Effector memory CD8-positive, alpha-beta T cell (primary cell): Measurements from ENCODE around the gene LRRC27.

Experiments
- ATAC-seq: fragments of 150-1000 bp; cut with Tn5 transposase; replicated peaks from 2 replicates; pipeline ENCODE4 v1.10.0; 2021; ENCODE audit warnings: mild to moderate bottlenecking, moderate library complexity
- DNase-seq, 3 experiments: peaks; one replicate each; pipeline ENCODE4 v3.0.0; 2021
- H3K27ac Mint-ChIP-seq, 2 donors: one replicate each; pipeline ENCODE4 v1.8.0; 2022; ENCODE audit warnings: mild to moderate bottlenecking in 2 of 2, mixed read lengths in 2 of 2, moderate library complexity in 2 of 2
- H3K27me3 Mint-ChIP-seq, 2 donors: one replicate each; pipeline ENCODE4 v1.8.0; 2022; ENCODE audit warnings: mixed read lengths in 2 of 2
- H3K36me3 Mint-ChIP-seq: one replicate; pipeline ENCODE4 v1.8.0; 2022; ENCODE audit warnings: mild to moderate bottlenecking, moderate library complexity, mixed read lengths; ENCODE audit not compliant: insufficient read depth
- H3K4me1 Mint-ChIP-seq, 2 donors: one replicate each; pipeline ENCODE4 v1.8.0; 2022; ENCODE audit warnings: low read depth in 2 of 2, mixed read lengths in 2 of 2
- H3K4me3 Mint-ChIP-seq, 2 donors: one replicate each; pipeline ENCODE4 v1.8.0; 2022; ENCODE audit warnings: mild to moderate bottlenecking in 2 of 2, mixed read lengths in 2 of 2, moderate library complexity in 2 of 2
- H3K9me3 Mint-ChIP-seq, 2 donors: one replicate each; pipeline ENCODE4 v1.8.0; 2022; ENCODE audit warnings: mixed read lengths in 2 of 2

LRRC27 gene

DNA sequence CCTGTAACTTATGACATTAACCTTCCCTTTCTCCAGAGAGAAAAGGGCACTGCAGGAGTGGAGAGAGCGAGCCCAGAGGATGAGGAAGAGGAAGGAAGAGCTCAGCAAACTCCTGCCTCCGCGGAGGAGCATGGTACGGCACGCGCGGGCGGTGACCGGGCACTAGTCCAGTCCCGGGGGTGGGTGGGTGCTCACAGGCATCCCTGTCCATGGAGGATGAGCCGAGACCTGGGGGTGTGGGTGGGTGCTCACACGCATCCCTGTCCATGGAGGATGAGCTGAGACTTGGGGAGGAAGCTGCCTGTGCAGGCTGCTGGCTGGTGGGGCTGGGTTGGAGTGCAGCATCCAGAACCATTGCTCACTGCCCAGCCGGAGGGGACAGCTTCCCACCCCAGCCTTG is 23.8 kb downstream of the LRRC27 start:
- Mint-ChIP-seq H3K27me3 (no peaks in the 10 kb centered on the region), H3K9me3 (no peaks in the 10 kb centered on the region), H3K4me3 (no peak overlapping the region), H3K4me1 (peaks cover 0 to 3% of the 10 kb centered on the region in 2 donors), H3K27ac (peak overlapping the region in 1 of 2 donors; percentile 46), H3K36me3 (no peaks in the 10 kb centered on the region)
- DNase-seq (no peak), ATAC-seq (no peak)

DNA sequence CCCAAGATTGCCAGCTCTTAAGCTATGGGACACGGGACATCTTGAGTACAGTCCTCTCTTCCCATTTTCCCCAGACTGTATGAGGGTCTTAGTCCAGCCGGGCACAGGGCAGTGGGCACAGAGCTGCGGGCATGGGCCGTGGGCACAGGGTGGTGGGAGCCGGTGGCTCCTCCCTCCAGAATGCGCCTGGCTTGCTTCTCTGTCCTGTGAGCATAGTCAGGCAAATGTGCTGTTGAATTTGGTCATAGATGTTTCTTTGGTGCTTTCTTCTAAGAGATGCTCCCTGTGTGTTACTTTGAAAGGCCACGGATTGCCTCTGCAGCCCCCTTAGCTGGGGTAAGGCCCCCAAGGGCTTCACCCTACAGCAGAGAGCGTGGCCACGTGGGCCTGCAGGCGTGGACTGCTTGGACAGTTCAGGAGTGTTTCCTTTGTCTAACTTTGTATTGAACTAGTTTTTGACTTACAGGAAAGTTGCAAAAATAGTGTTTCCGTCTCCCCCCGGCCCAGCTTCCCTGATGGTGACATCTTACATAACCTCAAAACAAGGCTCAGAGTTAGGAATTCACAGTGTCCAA is 24.7 kb downstream of the LRRC27 start:
- Mint-ChIP-seq H3K27me3 (no peaks in the 10 kb centered on the region), H3K27ac (peak overlapping the region in 1 of 2 donors; percentile 51), H3K9me3 (no peaks in the 10 kb centered on the region), H3K36me3 (no peaks in the 10 kb centered on the region), H3K4me3 (no peak overlapping the region), H3K4me1 (peaks cover 0 to 4% of the 10 kb centered on the region in 2 donors)
- no peak for DNase-seq
- ATAC-seq, result no peak

DNA sequence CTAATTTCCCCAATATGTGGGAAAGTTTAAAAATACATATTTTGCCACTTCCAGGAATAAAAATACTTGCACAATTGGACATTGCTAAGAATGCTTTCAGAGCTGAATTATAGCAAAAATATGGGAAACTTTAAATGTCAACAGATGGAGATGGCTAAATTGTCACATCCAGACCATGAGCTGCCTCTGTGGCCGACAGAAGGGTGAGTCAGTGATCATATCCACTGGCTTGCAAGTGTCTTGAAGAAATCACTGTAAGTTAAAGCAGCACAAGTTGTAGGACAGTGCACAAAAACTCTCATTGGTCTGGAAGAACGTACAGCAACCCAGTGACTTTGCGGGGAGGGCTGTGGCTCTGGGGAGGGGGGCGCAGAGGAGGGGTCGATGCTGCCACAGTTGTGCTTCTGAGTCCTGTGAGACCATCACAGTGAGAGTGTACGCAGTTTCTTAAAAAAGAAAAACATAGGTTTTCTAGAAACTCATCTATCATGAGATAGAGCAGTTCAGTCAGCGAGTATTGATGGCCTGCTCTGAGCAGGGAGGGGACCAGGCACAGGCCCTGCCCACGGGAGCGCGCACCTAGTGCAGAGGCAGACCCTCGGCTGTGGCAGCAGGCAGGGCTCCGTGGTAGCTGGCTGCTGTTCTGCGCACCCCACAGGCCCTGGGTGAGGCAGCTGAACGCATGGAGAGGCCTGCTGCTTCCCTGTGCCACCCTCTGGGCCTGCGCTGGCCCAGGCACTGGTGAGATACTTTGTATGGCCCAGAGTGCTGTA is 25.5 kb downstream of the LRRC27 start:
- Mint-ChIP-seq H3K4me3 (no peak overlapping the region), H3K27me3 (no peaks in the 10 kb centered on the region), H3K27ac (peak overlapping the region; percentile 41 to 51)

GRCh38 chr10:132359305-132360040 is 27.5 kb downstream of the LRRC27 start:
- Mint-ChIP-seq H3K4me3 (no peak overlapping the region), H3K4me1 (peaks cover 0 to 2% of the 10 kb centered on the region in 2 donors), H3K27ac (no peak overlapping the region), H3K36me3 (peaks cover 3% of the 10 kb centered on the region), H3K27me3 (no peaks in the 10 kb centered on the region), H3K9me3 (no peaks in the 10 kb centered on the region)
- ATAC-seq (no peak), DNase-seq (no peak)

More for the DNA sequence above, 25.5 kb downstream of the LRRC27 start:
- DNase-seq (no peak), ATAC-seq (no peak)
- Mint-ChIP-seq H3K9me3 (no peaks in the 10 kb centered on the region), H3K4me1 (peaks cover 0 to 4% of the 10 kb centered on the region in 2 donors), H3K36me3 (no peaks in the 10 kb centered on the region)

DNA sequence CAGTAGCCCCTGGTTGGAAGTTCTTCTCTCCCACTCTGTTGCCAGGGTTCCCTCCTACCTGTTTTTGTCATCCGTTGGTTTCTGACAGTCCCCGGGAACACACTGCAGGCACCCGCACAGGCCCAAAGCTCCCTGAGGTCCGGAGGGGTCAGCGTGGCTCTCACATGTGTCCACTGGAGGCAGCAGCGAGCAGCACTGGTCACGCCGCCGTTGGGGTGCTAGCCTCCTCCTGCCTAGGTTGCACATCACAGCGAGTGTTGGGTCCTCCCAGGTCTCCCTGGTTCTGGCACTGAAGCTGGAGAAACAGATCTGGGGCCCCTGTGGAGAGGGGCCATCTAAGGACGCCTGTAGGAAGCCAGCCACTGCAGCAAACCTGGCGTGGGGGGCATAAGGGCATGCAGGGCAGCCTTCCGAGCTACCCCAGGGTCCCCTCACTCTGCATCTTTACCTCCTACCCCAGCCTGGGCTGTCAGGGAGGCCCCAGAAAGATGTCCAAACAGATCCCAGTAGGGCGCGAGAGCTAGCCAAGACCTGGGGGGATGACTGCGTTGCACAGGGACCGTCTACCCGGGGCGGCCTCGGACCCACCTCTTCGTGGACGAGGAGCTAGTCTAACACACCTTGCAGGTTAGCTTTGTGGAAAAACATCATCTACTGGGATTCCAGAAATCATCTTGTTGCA is 28.9 kb downstream of the LRRC27 start:
- Mint-ChIP-seq H3K4me3 (no peak overlapping the region), H3K27me3 (no peaks in the 10 kb centered on the region), H3K27ac (no peak overlapping the region), H3K36me3 (peaks cover 3% of the 10 kb centered on the region), H3K9me3 (no peaks in the 10 kb centered on the region), H3K4me1 (peaks cover 0 to 2% of the 10 kb centered on the region in 2 donors)
- ATAC-seq (peak; percentile 39), DNase-seq (peak in 1 of 3 experiments; percentile 15)

GRCh38 chr10:132361581-132362101 is 29.6 kb downstream of the LRRC27 start:
- DNase-seq (no peak), ATAC-seq (no peak)
- H3K27ac Mint-ChIP-seq, result no peak overlapping the region
- no peaks in the 10 kb centered on the region for H3K9me3 Mint-ChIP-seq
- H3K4me1 Mint-ChIP-seq, result peaks cover 0 to 2% of the 10 kb centered on the region in 2 donors
- peaks cover 3% of the 10 kb centered on the region for H3K36me3 Mint-ChIP-seq
- no peak overlapping the region for H3K4me3 Mint-ChIP-seq
- H3K27me3 Mint-ChIP-seq, result no peaks in the 10 kb centered on the region

GRCh38 chr10:132362151-132362611 is 30.2 kb downstream of the LRRC27 start:
- Mint-ChIP-seq H3K27ac (no peak overlapping the region), H3K36me3 (peaks cover 3% of the 10 kb centered on the region), H3K4me3 (no peak overlapping the region), H3K4me1 (peaks cover 0 to 2% of the 10 kb centered on the region in 2 donors), H3K27me3 (no peaks in the 10 kb centered on the region), H3K9me3 (no peaks in the 10 kb centered on the region)
- ATAC-seq (no peak), DNase-seq (no peak)

- Mint-ChIP-seq H3K4me1 (peaks cover 0 to 2% of the 10 kb centered on the region in 2 donors), H3K27ac (no peak overlapping the region), H3K27me3 (no peaks in the 10 kb centered on the region), H3K36me3 (peaks cover 3% of the 10 kb centered on the region), H3K4me3 (no peak overlapping the region), H3K9me3 (no peaks in the 10 kb centered on the region)
- ATAC-seq (no peak), DNase-seq (no peak)
These were observed 31.4 kb downstream of the LRRC27 start for GRCh38 chr10:132363376-132363775.

- H3K4me1 Mint-ChIP-seq, result peaks cover 0 to 2% of the 10 kb centered on the region in 2 donors
- no peaks in the 10 kb centered on the region for H3K27me3 Mint-ChIP-seq
- H3K27ac Mint-ChIP-seq, result peak overlapping the region; percentile 73 to 83
- peaks cover 3% of the 10 kb centered on the region for H3K36me3 Mint-ChIP-seq
- DNase-seq, result no peak
- no peak for ATAC-seq
- H3K9me3 Mint-ChIP-seq, result no peaks in the 10 kb centered on the region
- H3K4me3 Mint-ChIP-seq, result no peak overlapping the region
These were observed 32.1 kb downstream of the LRRC27 start for GRCh38 chr10:132363921-132364593.

- no peak for ATAC-seq
- peaks cover 0 to 2% of the 10 kb centered on the region in 2 donors for H3K4me1 Mint-ChIP-seq
- H3K36me3 Mint-ChIP-seq, result peaks cover 3% of the 10 kb centered on the region
- H3K9me3 Mint-ChIP-seq, result no peaks in the 10 kb centered on the region
- DNase-seq, result no peak
- no peak overlapping the region for H3K4me3 Mint-ChIP-seq
- no peaks in the 10 kb centered on the region for H3K27me3 Mint-ChIP-seq
- peak overlapping the region; percentile 73 to 83 for H3K27ac Mint-ChIP-seq
These were observed 32.6 kb downstream of the LRRC27 start for GRCh38 chr10:132364594-132364970.

DNA sequence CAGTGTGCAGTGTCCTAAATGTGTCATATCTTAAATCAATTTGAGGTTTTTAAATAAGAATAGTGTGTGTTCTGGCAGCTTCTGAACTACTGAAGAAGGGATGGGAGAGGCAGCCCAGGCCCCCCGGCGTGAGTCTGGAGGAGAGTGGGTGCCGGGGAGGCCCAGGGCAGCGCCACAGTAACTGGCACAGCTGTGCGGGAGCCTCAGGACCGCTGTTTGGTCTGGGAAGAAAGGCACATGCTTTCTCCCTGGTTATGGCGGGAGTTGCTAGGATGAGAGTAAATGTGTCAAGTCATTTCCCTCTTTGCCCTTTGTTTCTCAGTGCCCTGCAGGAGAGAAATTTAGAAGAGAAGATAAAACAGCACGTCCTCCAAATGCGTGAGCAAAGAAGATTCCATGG is 33.1 kb downstream of the LRRC27 start:
- Mint-ChIP-seq H3K4me1 (peaks cover 0 to 2% of the 10 kb centered on the region in 2 donors), H3K27me3 (peaks cover 0 to 4% of the 10 kb centered on the region in 2 donors), H3K4me3 (no peak overlapping the region), H3K36me3 (peaks cover 3% of the 10 kb centered on the region), H3K9me3 (no peaks in the 10 kb centered on the region), H3K27ac (peak overlapping the region; percentile 41 to 73)
- DNase-seq, result no peak
- no peak for ATAC-seq

DNA sequence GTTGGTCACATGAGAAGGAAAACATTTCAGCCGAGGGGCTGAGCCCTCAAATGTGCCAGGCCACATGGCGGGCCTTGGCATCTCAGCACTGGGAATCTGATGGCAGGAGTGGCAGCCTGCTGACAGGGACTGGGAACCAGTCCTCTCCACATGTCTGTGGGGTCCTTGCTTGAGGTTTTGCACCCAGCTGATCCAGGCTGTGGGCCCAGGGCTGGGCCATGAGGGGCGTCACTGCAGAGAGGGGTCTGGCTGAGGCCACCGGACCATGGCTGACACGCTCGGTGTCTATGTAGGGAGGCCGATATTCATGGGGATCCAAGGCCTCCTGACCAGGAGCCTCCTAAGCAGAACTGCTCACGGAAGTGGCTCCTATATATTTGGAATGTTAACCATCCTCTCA is 34.0 kb downstream of the LRRC27 start:
- no peak for DNase-seq
- H3K9me3 Mint-ChIP-seq, result no peaks in the 10 kb centered on the region
- H3K4me1 Mint-ChIP-seq, result peaks cover 0 to under 1% of the 10 kb centered on the region in 2 donors
- no peak overlapping the region for H3K4me3 Mint-ChIP-seq
- no peak for ATAC-seq
- H3K27ac Mint-ChIP-seq, result no peak overlapping the region
- H3K36me3 Mint-ChIP-seq, result peaks cover 3% of the 10 kb centered on the region
- peaks cover 0 to 13% of the 10 kb centered on the region in 2 donors for H3K27me3 Mint-ChIP-seq
